GM23248 (cell line): ENCODE data around the gene CARMIL1. TPM values are rescaled to one million over a fixed set of nuclear protein-coding genes. Genes with fewer than 3 reads are reported as not detected.

Source experiments
- DNase-seq: peaks from one replicate; pipeline ENCODE4 v3.0.0-alpha.2; 2015
- H2AFZ ChIP-seq: fragments of 200-600 bp; sonication (generic); 2 replicates; pipeline ENCODE4 v1.6.1; 2016; ENCODE audit warnings: antibody characterized with exemption
- H3F3A ChIP-seq: fragments of 200-600 bp; sonication (generic); 2 replicates; pipeline ENCODE4 v1.6.1; 2016; ENCODE audit warnings: mild to moderate bottlenecking, antibody characterized with exemption, mixed run types; ENCODE audit not compliant: insufficient read depth
- H3K27ac ChIP-seq: fragments of 200-600 bp; sonication (generic); 2 replicates; pipeline ENCODE4 v1.5.1; 2016; ENCODE audit warnings: mild to moderate bottlenecking
- H3K27me3 ChIP-seq: fragments of 200-600 bp; sonication (generic); replicated peaks from 2 replicates; pipeline ENCODE4 v1.6.1; 2016; ENCODE audit warnings: mild to moderate bottlenecking; ENCODE audit not compliant: insufficient read depth
- H3K36me3 ChIP-seq: fragments of 200-600 bp; sonication (generic); 2 replicates; pipeline ENCODE4 v1.6.1; 2016; ENCODE audit warnings: low read depth, mild to moderate bottlenecking
- H3K4me1 ChIP-seq: fragments of 200-600 bp; sonication (generic); 2 replicates; pipeline ENCODE4 v1.6.1; 2016; ENCODE audit warnings: mild to moderate bottlenecking; ENCODE audit not compliant: insufficient read depth
- H3K4me2 ChIP-seq: fragments of 200-600 bp; sonication (generic); one replicate; pipeline ENCODE4 v1.6.1; 2016; ENCODE audit warnings: mild to moderate bottlenecking; ENCODE audit not compliant: unreplicated experiment
- H3K4me3 ChIP-seq: fragments of 200-600 bp; sonication (generic); 2 replicates; pipeline ENCODE4 v1.5.1; 2016; ENCODE audit warnings: mild to moderate bottlenecking
- H3K79me2 ChIP-seq: fragments of 200-600 bp; sonication (generic); 2 replicates; pipeline ENCODE4 v1.6.1; 2016; ENCODE audit warnings: mild to moderate bottlenecking; ENCODE audit not compliant: insufficient read depth
- H3K9ac ChIP-seq: fragments of 200-600 bp; sonication (generic); 2 replicates; pipeline ENCODE4 v1.6.1; 2016; ENCODE audit warnings: mild to moderate bottlenecking
- H3K9me2 ChIP-seq: fragments of 200-600 bp; sonication (generic); 2 replicates; pipeline ENCODE4 v1.6.1; 2016; ENCODE audit warnings: mixed run types, mild to moderate bottlenecking, moderate library complexity; ENCODE audit not compliant: insufficient read depth
- H3K9me3 ChIP-seq: fragments of 200-600 bp; sonication (generic); one replicate; pipeline ENCODE4 v1.6.1; 2017; ENCODE audit warnings: low read depth
- H4K20me1 ChIP-seq: fragments of 200-600 bp; sonication (generic); 2 replicates; pipeline ENCODE4 v1.6.0; 2016; ENCODE audit not compliant: insufficient read depth
- EZH2 ChIP-seq: fragments of 200-600 bp; sonication (generic); IDR thresholded peaks from 2 replicates; pipeline ENCODE4 v1.6.1; 2018; ENCODE audit warnings: antibody characterized with exemption, mild to moderate bottlenecking; ENCODE audit not compliant: insufficient read depth, poor library complexity, severe bottlenecking
- EZH2phosphoT487 ChIP-seq: fragments of 200-600 bp; sonication (generic); IDR thresholded peaks from 2 replicates; pipeline ENCODE4 v1.6.1; 2018; ENCODE audit warnings: antibody characterized with exemption, moderate library complexity, mild to moderate bottlenecking, low read depth; ENCODE audit not compliant: insufficient read depth
- WGBS, 2 experiments: methylation state at CpG; one replicate each; pipeline ENCODE4 v1.1.6; 2015 to 2017; ENCODE audit warnings: low lambda C conversion rate in 2 of 2, low coverage in 1 of 2; ENCODE audit errors: missing lambda C conversion rate in 2 of 2; 5-methylcytosine and 5-hydroxymethylcytosine counted together
- in situ Hi-C: fragments of 300-500 bp; cut with MboI; formaldehyde crosslinking; loops from 2 replicates; pipeline ENCODE4 v1.15.0; 2020
- polyA plus RNA-seq: library from polyadenylated mRNA; unstranded; fragments of >200 nt; fragmentation: Nextera tagmentation; extraction: Ambion mirVana; gene quantifications from 2 replicates; pipeline ENCODE4 v1.2.1, GENCODE V29; 2016
- total RNA-seq: library from RNA; depleted of rRNA; stranded (reverse); fragments of >200 nt; shearing (Covaris generic); gene quantifications from 2 replicates; pipeline ENCODE4 v1.2.3, GENCODE V29; 2014

Gene CARMIL1
- total and polyA plus RNA-seq, 2 experiments from 2014 or later, result 10.9 to 11.0 TPM

GRCh38 chr6:25453288-25453687 lies 174.1 kb downstream of the CARMIL1 start:
- Histone ChIP-seq H3K9me3 (no peaks in the 10 kb centered on the region), H3K4me1 (peaks cover 9% of the 10 kb centered on the region), H3K4me3 (no peak overlapping the region), H2AFZ (no peak overlapping the region), H3F3A (0 out of 2 replicates have a peak, but pooled peaks cover under 1% of the 10 kb centered on the region), H3K36me3 (no peaks in the 10 kb centered on the region), H3K79me2 (no peaks in the 10 kb centered on the region), H4K20me1 (no peaks in the 10 kb centered on the region), H3K9ac (no peak overlapping the region), H3K9me2 (no peaks in the 10 kb centered on the region), H3K27me3 (no peaks in the 10 kb centered on the region), H3K4me2 (no peak overlapping the region), H3K27ac (no peak overlapping the region)
- no peak for DNase-seq
- in situ Hi-C loops, result no loop called here
- TF ChIP-seq EZH2 (no peak), EZH2phosphoT487 (no peak)
- WGBS, 2 experiments, result 98 to 99% methylated on average over 2 of the region's 2 CpGs

DNA sequence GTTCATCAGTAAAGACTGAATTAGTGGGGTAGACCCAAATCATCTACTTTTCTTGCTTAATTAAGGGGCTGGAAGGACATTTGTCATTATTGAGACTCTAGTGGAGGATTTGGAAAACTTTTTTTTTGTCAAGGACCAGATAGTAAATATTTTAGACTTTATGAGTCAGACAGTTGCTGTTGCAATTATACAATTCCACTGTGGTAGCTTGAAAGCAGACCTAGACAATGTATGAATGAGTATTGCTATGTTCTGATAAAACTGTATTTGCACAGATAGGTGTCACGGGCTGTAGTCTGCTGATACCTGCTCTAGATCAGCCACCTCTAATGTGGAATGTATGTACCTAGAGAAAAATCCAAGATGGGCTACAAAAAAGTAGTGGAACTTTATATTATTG lies 175.0 kb downstream of the CARMIL1 start:
- TF ChIP-seq EZH2 (no peak), EZH2phosphoT487 (no peak)
- no peaks in the 10 kb centered on the region for H3K79me2 ChIP-seq
- H3F3A ChIP-seq, result 0 out of 2 replicates have a peak, but pooled peaks cover 8% of the 10 kb centered on the region
- H3K9me2 ChIP-seq, result no peaks in the 10 kb centered on the region
- H3K4me1 ChIP-seq, result peaks cover 17% of the 10 kb centered on the region
- no peaks in the 10 kb centered on the region for H3K27me3 ChIP-seq
- H3K9me3 ChIP-seq, result no peaks in the 10 kb centered on the region
- H3K36me3 ChIP-seq, result no peaks in the 10 kb centered on the region
- no peak overlapping the region for H2AFZ ChIP-seq
- H3K27ac ChIP-seq, result no peak overlapping the region
- in situ Hi-C loops, result no loop called here
- H3K4me3 ChIP-seq, result no peak overlapping the region
- DNase-seq, result peak; percentile 59
- no peaks in the 10 kb centered on the region for H4K20me1 ChIP-seq
- WGBS, 2 experiments, result 48 to 55% methylated on average over 1 of the region's 1 CpG
- no peak overlapping the region for H3K4me2 ChIP-seq
- no peak overlapping the region for H3K9ac ChIP-seq

GRCh38 chr6:25456249-25457040 lies 177.3 kb downstream of the CARMIL1 start:
- WGBS, 2 experiments, result 45 to 47% methylated on average over 3 of the region's 3 CpGs
- no peak for DNase-seq
- Histone ChIP-seq H3K9me2 (no peaks in the 10 kb centered on the region), H3K79me2 (no peaks in the 10 kb centered on the region), H3K27me3 (no peaks in the 10 kb centered on the region), H3K36me3 (no peaks in the 10 kb centered on the region), H3F3A (0 out of 2 replicates have a peak, but pooled peaks cover 8% of the 10 kb centered on the region), H3K4me1 (peaks cover 17% of the 10 kb centered on the region), H3K9me3 (no peaks in the 10 kb centered on the region), H3K27ac (no peak overlapping the region), H2AFZ (no peak overlapping the region), H3K4me3 (no peak overlapping the region), H3K4me2 (no peak overlapping the region), H3K9ac (no peak overlapping the region), H4K20me1 (no peaks in the 10 kb centered on the region)
- in situ Hi-C loops, result no loop called here
- no peak for TF ChIP-seq EZH2

- DNase-seq, result no peak
- Histone ChIP-seq H3K9me3 (no peaks in the 10 kb centered on the region), H3F3A (0 out of 2 replicates have a peak, but pooled peaks cover 8% of the 10 kb centered on the region), H3K4me2 (no peak overlapping the region), H2AFZ (no peak overlapping the region), H3K27me3 (no peaks in the 10 kb centered on the region), H3K27ac (no peak overlapping the region), H3K4me1 (peaks cover 17% of the 10 kb centered on the region), H3K4me3 (no peak overlapping the region), H3K79me2 (no peaks in the 10 kb centered on the region), H3K9me2 (no peaks in the 10 kb centered on the region), H3K36me3 (no peaks in the 10 kb centered on the region), H4K20me1 (no peaks in the 10 kb centered on the region), H3K9ac (no peak overlapping the region)
- in situ Hi-C loops, result no loop called here
- TF ChIP-seq EZH2phosphoT487, result no peak
- 97 to 98% methylated on average over 3 of the region's 3 CpGs for WGBS, 2 experiments
Measured at GRCh38 chr6:25457516-25457915, 178.3 kb downstream of the CARMIL1 start.
